Measurements from ENCODE around the gene SLC35D3.
"Not testable (repeated sequence)": the region's sequence is repeated elsewhere in the genome, so short reads cannot be mapped to it uniquely, and the experiment has no call there.

SLC35D3 gene

DNA sequence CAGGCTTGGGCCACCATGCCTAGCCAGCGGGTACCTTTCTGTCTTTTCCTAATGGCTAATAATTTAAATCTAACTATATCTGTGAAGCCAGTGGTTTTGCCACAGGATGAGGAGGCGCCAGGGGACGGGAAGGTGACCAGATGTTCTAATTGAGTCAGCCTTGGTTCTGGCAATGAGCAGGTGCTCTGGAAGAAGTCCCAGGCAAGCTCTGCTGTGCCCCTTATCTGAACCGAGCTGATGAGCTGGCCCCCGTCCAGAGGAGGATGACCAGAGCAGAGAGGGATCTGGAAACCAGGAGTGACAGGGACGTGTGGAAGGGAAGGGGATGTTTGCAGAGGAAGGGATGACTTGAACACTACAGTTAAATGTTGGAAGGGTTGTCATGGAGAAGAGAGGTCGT lies 46.7 kb downstream of the SLC35D3 start:
- DNase-seq, result no peak

DNA sequence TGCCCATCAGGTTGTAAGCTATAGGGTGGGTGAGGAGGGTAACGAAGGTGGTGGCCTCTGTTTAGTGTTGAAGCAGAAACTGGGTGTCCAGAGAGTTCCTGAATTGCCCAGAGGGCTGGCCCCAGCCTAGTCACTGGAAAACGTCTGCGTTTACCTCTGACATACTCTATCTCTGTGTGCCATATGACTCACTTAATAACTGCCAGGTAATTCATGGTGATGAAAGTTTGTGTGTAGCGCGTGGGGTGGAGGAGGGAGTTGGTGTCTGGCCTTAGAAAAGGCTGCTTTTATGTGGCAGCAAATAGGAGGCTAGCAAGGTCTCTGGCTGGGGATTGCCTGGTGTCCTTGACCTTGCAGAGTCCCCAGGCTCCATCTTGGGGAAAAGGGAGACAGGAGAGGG lies 47.3 kb downstream of the SLC35D3 start:
- DNase-seq, result no peak

DNA sequence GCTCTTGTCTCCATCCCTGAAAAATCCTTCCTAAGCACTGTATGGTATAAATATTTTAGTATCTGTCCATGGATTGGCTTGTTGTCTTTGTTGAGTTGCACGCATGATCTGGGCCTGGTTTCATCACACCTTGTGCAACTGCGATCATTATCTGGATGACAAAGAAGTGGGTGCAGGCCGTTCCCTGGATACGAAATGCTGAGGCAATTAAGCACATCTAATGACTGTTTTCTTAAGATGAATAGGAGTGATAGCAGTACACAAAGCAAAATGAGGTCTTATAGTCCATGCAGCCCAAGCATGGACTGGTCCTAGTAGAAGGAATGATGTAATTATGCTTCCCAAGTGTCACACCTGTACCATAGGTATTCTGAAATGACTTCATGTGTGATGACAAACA lies 47.8 kb downstream of the SLC35D3 start:
- no peak for DNase-seq

DNA sequence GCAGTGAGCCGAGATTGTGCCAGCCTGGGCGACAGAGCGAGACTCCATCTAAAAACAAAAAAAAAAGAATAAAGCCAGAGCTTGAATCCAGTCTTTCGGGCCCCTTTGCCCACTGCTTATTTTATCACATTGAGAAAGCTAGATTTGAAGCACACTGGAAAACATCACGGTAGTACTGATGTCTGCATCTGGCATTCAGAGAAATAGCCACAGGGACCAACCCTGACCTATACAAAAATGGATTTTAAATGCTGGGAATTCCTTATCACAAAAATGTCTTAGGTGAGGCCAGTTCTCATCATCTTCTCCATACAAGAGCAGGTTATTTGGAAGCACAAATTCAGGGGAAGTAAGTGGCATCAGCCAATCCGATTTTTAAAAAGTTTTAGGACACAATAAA lies 49.5 kb downstream of the SLC35D3 start:
- no peak for DNase-seq

DNA sequence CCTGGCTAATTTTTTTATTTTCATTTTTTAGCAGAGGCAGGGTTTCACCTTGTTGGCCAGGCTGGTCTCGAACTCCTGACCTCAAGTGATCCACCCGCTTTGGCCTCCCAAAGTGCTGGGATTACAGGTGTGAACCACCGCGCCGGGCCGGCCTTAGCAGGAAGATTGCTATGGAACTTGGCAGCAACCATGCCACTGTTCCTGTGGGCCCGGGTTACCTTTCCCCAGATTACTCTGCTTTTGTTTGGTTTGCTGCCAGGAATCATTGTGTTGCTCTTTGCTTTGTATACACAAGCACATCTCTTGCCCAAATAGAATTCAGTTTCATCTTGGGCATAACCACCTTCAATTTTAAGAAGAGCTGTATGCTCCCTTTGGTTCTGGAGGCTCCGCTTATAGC lies 51.7 kb downstream of the SLC35D3 start:
- DNase-seq, result not testable (repeated sequence)

Data from NCI-H526 treated with DMSO at 0.1 percent for 48 hours (cell line).